Activated CD8-positive, alpha-beta memory T cell treated with anti-CD3 and anti-CD28 coated beads, Interleukin-2, amount 50 U/mL, for 4 hours (primary cell): ENCODE results near the gene PM20D2.
"Not testable (repeated sequence)": the region's sequence is repeated elsewhere in the genome, so short reads cannot be mapped to it uniquely, and the experiment has no call there.

Experiments used
- DNase-seq: peaks from one replicate; pipeline ENCODE4 v3.0.0-alpha.2; 2020

The PM20D2 gene, protein sequence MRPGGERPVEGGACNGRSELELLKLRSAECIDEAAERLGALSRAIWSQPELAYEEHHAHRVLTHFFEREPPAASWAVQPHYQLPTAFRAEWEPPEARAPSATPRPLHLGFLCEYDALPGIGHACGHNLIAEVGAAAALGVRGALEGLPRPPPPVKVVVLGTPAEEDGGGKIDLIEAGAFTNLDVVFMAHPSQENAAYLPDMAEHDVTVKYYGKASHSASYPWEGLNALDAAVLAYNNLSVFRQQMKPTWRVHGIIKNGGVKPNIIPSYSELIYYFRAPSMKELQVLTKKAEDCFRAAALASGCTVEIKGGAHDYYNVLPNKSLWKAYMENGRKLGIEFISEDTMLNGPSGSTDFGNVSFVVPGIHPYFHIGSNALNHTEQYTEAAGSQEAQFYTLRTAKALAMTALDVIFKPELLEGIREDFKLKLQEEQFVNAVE

GRCh38 chr6:89145956-89146717 is at the start of gene PM20D2:
Gene PM20D2 (plus strand): TSS chr6:89146055. CDS start chr6:89146145, 90 bp downstream.
- peak; percentile 74 for DNase-seq

DNA sequence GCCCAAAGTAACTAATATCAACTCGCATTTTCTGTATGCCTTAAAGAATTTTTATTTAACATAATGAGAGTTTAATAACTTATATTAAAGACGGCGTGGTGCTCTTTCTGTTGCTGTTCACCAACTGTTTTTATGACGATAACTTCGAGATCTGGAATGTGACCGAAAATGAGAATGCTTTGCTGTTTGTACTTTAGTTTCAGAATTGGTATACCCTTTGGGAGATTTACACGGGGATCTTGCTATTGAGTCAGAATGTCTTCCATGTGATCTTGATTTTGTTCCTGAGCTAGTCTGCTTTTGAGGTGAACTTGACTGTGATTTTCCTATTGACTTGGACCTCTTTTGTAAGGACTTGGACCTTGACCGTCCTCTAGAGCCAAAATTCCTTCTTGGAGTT is 47.4 kb upstream of the PM20D2 start:
- no peak for DNase-seq

DNA sequence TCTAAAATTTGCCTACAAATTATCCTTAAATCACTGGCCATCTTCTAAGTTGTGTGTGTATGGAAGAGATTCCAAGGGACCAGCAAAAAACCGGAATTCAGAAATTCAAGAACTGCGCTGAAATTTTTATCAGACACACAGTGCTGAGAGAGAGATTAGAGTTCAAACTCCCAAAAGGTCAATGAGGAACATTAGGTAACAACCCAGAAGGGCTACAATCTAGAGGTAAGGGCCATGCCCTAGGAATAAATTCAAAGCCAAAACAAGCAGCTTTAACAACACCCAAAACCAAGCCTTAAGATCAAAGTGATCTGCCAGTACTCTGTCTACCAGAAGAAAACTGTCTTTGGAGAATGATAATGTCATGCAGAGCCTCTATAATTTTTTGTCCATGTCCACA is 45.7 kb upstream of the PM20D2 start:
- no peak for DNase-seq

DNA sequence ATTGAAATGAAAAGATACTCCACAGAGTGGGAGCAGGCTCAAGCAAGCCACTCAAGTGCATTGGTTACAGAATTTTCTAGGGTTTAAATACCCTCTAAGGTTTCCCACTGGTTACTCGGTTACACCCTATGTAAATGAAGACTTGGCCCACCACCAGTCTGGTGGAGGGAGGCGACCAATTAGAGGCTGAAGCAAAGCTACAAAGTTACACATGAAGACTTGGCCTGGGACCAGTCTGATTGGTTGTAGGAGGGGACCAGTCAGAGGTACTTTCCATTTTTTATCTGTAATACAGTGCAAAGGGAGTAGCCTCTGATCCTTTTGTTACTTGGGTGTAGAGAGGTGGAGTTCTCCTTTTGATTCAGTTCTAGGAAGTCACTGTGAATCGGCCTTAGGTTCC is 35.6 kb upstream of the PM20D2 start:
- DNase-seq, result no peak

DNA sequence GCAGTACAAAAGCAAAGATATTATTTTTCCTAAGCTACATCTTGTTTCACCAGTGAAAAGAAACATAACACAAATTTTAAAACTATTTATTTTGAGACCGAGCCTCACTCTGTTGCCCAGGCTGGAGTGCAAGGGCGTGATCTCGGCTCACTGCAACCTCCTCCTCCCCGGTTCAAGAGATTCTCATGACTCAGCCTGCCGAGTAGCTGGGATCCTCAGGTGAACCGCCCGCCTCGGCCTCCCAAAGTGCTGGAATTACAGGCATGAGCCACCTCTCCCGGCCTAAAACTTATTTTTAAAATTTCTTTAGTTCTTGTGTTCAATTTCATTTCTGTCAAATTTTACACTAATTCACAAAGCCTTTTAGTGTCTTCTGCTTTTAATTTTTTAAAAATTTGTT is 33.9 kb upstream of the PM20D2 start:
- DNase-seq, result no peak

DNA sequence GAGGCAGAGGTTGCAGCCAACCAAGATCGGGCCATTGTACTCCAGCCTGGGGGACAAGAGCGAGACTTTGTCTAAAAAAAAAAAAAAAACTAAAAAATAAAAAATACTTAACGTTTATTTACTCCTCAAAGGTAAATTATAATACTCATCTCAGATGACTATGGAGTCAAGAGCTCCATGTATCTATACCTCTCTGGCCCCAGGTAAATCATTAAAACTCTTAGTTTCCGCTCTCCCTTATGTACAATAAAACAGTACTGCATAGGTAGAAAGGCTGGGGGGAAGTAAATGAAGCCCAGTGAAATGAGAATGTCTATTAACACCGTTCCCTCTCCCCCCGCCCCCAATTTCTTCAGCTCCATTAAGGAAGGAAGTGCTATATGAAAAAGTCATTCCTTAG is 29.2 kb upstream of the PM20D2 start:
- no peak for DNase-seq

- DNase-seq, result peak; percentile 47
These were observed 28.4 kb upstream of the PM20D2 start, which contains the start of gene SRSF12 for GRCh38 chr6:89117211-89118108. Gene SRSF12 (minus strand): TSS chr6:89118071. CDS start chr6:89117887, 184 bp downstream.

- no peak for DNase-seq
These were observed 26.9 kb upstream of the PM20D2 start for GRCh38 chr6:89118931-89119330.

- DNase-seq, result no peak
These were observed 25.5 kb upstream of the PM20D2 start for GRCh38 chr6:89120371-89120770.

DNA sequence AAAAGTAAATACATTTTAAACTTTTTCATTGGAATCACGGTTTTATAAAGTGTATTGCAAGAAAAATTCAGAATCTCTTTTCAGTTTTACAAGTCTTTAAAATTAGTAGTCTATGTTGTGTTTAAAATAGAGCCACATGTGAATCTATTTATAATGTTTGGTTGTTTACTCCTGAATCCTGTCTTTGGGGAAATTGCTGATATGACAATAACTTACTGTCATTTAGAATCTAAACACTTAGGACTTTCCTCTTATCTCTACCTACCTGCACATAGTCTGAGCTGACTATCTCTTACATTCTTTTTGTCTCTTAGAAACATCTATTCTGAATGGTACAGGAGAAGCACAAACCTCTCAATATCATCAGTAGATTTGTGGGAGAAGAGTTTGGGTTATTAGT is 23.9 kb upstream of the PM20D2 start:
- DNase-seq, result no peak

- DNase-seq, result no peak
These were observed 23.2 kb upstream of the PM20D2 start for GRCh38 chr6:89122625-89123024.

- DNase-seq, result not testable (repeated sequence)
These were observed 17.6 kb upstream of the PM20D2 start for GRCh38 chr6:89128256-89128671.

DNA sequence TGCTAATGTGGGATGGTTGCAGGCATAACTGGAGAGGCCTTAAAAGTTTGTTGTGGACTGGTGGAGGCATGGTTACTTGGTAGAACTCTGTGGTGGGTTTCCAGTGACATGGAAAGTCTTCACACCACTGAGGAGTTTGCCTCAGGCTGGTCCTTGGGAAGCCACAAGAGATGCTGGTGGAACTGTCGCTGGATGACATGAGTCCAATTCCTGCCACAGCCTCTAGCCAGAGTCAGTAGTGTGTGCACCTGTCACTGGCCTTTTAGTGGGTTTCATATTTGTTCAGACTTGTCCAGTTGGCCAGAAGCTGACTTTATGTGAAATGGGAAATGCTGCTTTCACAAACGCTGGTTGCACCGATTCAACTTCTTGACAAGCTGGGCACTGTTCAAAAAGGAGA is 14.3 kb upstream of the PM20D2 start:
- DNase-seq, result no peak

DNA sequence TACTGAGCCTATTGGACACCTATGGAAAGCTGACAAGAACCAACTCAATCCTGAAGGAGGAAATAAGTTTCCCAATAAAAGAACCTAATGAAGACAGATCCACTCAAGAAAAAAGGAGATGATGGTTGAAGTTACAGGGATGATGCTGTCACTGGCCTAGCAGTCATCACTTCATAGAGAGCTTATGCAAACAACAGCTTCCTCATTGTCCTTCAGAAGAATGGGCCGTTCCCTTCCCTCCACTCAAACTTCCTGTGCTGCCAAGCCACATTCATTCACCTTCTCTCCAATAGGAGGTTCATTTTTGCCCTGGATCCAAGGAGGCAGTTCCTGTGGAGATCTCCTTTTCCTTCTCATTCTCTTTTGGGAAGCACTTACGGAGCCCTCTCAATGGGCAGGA is 13.8 kb upstream of the PM20D2 start:
- DNase-seq, result no peak

DNA sequence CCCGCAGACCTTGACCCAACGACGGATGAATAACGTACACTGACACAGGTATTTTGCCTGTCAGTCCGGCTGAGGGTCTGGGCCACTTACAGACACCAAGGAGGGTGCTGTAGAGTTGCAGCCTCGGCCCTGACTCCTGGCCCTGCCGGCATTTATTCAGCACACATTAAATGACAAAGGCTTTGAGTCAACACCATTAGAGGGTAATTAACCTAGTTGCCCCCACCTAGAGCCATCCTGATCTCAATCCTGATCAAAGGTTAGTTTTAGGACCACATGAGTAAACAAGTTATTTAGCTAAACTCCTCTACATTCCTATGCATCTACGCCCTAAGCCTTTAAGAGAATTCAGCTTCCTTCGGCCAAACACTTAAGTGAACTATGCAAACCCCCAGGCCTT is 11.9 kb upstream of the PM20D2 start:
- DNase-seq, result no peak

DNA sequence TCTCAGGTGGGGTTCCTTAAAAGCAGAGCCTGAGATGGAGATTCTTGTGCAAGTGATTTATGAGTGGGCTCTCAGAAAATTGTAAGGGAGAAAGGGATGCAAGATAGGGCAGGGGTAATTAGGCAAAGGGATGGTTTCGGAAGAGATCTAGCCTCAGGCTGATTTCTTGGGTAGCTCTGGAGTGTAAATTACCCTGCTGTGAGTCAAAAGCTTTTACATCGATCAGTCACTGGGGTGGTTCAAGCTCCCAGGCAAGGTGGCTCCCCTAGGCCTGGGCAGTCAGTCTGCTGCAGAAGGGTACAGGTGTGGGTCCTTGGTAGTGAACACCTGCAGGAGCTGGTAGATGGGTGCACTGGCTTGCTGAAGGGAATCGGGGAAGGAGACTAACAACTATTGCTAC is 11.1 kb upstream of the PM20D2 start:
- DNase-seq, result no peak

DNA sequence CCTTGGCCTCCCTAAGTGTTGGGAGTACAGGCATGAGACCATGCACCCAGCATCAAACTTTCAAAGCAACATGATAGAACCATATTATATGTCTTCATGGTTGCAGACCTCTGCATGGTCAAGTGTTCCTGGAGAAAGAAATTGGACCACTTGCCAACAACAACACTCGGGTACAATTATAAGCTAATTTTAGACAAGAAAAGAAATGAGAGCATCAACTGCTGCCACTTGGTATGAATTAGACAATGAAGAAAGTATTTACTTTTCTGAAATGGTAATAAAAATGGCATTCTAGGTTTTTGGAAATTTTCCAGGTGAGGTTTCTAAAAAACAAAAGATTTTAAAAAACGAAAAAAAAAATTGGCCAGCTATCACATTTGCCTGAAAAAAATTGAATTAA is 7.7 kb upstream of the PM20D2 start:
- no peak for DNase-seq

DNA sequence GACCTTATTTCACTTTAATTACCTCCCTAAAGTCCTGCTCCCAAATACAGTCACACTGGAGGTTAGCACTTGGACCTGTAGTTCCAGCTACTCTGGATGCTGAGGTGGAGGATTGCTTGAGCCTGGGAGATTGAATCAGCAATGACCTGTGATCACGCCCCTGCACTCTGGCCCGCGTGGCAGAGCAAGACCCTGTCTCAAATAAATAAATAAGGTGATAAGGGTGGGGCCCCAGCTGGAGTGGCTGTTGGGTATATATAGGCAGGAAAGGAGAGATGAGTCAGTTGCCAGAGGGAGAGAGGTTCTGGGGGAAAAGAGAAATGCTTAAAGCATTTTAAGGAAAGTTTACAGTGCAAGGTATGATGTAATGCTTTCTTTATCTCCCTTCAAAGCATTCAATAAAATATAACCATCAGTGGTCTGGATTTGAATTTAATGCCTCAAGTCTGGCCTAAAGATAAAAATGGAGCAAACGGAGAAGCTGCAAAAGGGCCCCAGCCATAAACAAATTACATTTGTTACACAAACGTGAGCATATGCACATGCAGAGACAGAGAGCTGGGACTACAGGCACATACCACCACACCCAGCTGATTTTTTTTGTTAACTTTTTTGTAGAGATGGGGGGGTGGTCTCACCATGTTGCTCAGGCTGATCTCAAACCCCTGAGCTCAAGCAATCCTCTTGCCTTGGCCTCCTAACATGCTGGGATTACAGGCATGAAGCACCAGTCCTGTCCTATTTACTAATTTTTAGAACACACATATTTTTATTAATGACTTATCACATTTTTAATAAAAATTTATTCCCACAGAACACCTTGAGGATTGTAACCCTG is 6.1 kb upstream of the PM20D2 start:
- no peak for DNase-seq

GRCh38 chr6:89140347-89141156 is 5.3 kb upstream of the PM20D2 start:
- DNase-seq, result no peak

DNA sequence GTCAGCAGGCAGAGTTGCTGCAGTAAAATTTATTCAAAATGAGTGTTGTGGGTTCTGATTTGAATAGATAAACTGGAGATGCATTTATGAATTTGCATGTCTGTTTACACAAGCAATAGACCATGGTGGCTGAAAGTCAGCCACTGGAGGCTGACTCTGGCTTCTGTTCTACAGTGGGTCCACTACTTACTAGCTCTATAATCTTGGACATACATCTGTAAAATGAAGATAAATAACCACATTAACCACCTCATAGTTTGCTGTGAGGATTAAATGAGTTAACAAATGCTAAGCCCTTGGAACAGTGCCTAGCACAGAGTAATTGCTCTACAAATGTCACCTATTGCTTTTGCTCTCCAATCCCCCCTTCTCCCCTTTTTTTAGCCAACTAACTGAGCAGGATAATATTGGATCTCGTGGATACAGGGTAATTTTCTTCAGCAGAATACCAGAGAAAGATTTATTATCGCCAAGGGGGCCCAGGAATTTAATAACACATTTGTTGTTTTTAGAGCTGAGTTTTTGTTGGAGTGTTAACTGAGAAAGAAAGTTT is 1.4 kb upstream of the PM20D2 start:
- DNase-seq, result no peak
